Renal pelvis (tissue), 12 donors: ENCODE measurements around the gene NXT1. TPM values are rescaled to one million over a fixed set of nuclear protein-coding genes. Genes with fewer than 3 reads are reported as not detected.
"Not testable (repeated sequence)": the region's sequence is repeated elsewhere in the genome, so short reads cannot be mapped to it uniquely, and the experiment has no call there.

Source experiments
- DNase-seq: peaks from one replicate; pipeline ENCODE4 v3.0.0-alpha.2; 2013
- long read RNA-seq, 16 experiments: transcript quantifications; one replicate each; lab custom pipeline, GENCODE V29; 2026
- polyA plus RNA-seq, 3 donors: library from polyadenylated mRNA; unstranded; fragments of 120-200 nt; gene quantifications; one replicate each; pipeline ENCODE4 v1.2.1, GENCODE V29; 2013; ENCODE audit not compliant: insufficient read length in 3 of 3

NXT1 gene
- polyA plus RNA-seq, result 10 to 100 TPM; 17.3 to 22.4 (median 22.0) TPM
- long read RNA-seq, donor 1, transcript NXT1-201 (2 exons, 1,123 nt), result major isoform, 30 of 30 reads
- long read RNA-seq, donor 1, partial matches to known transcripts, result 0 of 30 reads
- long read RNA-seq, donor 1, other reads (novel, unspliced or antisense), result 0 of 30 reads
- long read RNA-seq, donor 2, transcript NXT1-201 (2 exons, 1,123 nt), result major isoform, 36 of 36 reads
- long read RNA-seq, donor 2, partial matches to known transcripts, result 0 of 36 reads
- long read RNA-seq, donor 2, other reads (novel, unspliced or antisense), result 0 of 36 reads
- long read RNA-seq, donor 3, transcript NXT1-201 (2 exons, 1,123 nt), result major isoform, 33 of 41 reads
- long read RNA-seq, donor 3, partial matches to known transcripts, result 8 of 41 reads
- long read RNA-seq, donor 3, other reads (novel, unspliced or antisense), result 0 of 41 reads
- long read RNA-seq, donor 4, transcript NXT1-201 (2 exons, 1,123 nt), result major isoform, 31 of 31 reads
- long read RNA-seq, donor 4, partial matches to known transcripts, result 0 of 31 reads
- long read RNA-seq, donor 4, other reads (novel, unspliced or antisense), result 0 of 31 reads
- long read RNA-seq, donor 5, transcript NXT1-201 (2 exons, 1,123 nt), result major isoform, 18 of 18 reads
- long read RNA-seq, donor 5, partial matches to known transcripts, result 0 of 18 reads
- long read RNA-seq, donor 5, other reads (novel, unspliced or antisense), result 0 of 18 reads
- long read RNA-seq, donor 6, transcript NXT1-201 (2 exons, 1,123 nt), result major isoform, 22 of 32 reads
- long read RNA-seq, donor 6, partial matches to known transcripts, result 10 of 32 reads
- long read RNA-seq, donor 6, other reads (novel, unspliced or antisense), result 0 of 32 reads
- long read RNA-seq, donor 7, transcript NXT1-201 (2 exons, 1,123 nt), result major isoform, 32 of 58 reads
- long read RNA-seq, donor 7, partial matches to known transcripts, result 26 of 58 reads
- long read RNA-seq, donor 7, other reads (novel, unspliced or antisense), result 0 of 58 reads
- long read RNA-seq, donor 8, transcript NXT1-201 (2 exons, 1,123 nt), result major isoform, 18 of 18 reads
- long read RNA-seq, donor 8, partial matches to known transcripts, result 0 of 18 reads
- long read RNA-seq, donor 8, other reads (novel, unspliced or antisense), result 0 of 18 reads
- long read RNA-seq, donor 9, transcript NXT1-201 (2 exons, 1,123 nt), result major isoform, 32 of 40 reads
- long read RNA-seq, donor 9, partial matches to known transcripts, result 8 of 40 reads
- long read RNA-seq, donor 9, other reads (novel, unspliced or antisense), result 0 of 40 reads
- long read RNA-seq, donor 10, transcript NXT1-201 (2 exons, 1,123 nt), result major isoform, 21 of 21 reads
- long read RNA-seq, donor 10, partial matches to known transcripts, result 0 of 21 reads
- long read RNA-seq, donor 10, other reads (novel, unspliced or antisense), result 0 of 21 reads
- long read RNA-seq, donor 11, transcript NXT1-201 (2 exons, 1,123 nt), result major isoform, 21 of 21 reads
- long read RNA-seq, donor 11, partial matches to known transcripts, result 0 of 21 reads
- long read RNA-seq, donor 11, other reads (novel, unspliced or antisense), result 0 of 21 reads
- long read RNA-seq, donor 12, transcript NXT1-201 (2 exons, 1,123 nt), result major isoform, 42 of 42 reads
- long read RNA-seq, donor 12, partial matches to known transcripts, result 0 of 42 reads
- long read RNA-seq, donor 12, other reads (novel, unspliced or antisense), result 0 of 42 reads
- long read RNA-seq, donor 13, transcript NXT1-201 (2 exons, 1,123 nt), result major isoform, 18 of 32 reads
- long read RNA-seq, donor 13, partial matches to known transcripts, result 14 of 32 reads
- long read RNA-seq, donor 13, other reads (novel, unspliced or antisense), result 0 of 32 reads
- long read RNA-seq, donor 14, transcript NXT1-201 (2 exons, 1,123 nt), result major isoform, 43 of 43 reads
- long read RNA-seq, donor 14, partial matches to known transcripts, result 0 of 43 reads
- long read RNA-seq, donor 14, other reads (novel, unspliced or antisense), result 0 of 43 reads
- long read RNA-seq, donor 15, transcript NXT1-201 (2 exons, 1,123 nt), result major isoform, 31 of 44 reads
- long read RNA-seq, donor 15, partial matches to known transcripts, result 13 of 44 reads
- long read RNA-seq, donor 15, other reads (novel, unspliced or antisense), result 0 of 44 reads
- long read RNA-seq, donor 16, transcript NXT1-201 (2 exons, 1,123 nt), result major isoform, 36 of 53 reads
- long read RNA-seq, donor 16, partial matches to known transcripts, result 17 of 53 reads
- long read RNA-seq, donor 16, other reads (novel, unspliced or antisense), result 0 of 53 reads

GRCh38 chr20:23350196-23350903 is at the start of gene NXT1:
Gene NXT1 (plus strand): TSS chr20:23350791. CDS start chr20:23354042, 3,251 bp downstream.
- DNase-seq, result peak; percentile 97

- DNase-seq, result no peak
Observed at GRCh38 chr20:23301436-23302050, 49.0 kb upstream of the NXT1 start.

- DNase-seq, result no peak
Observed at GRCh38 chr20:23302386-23302785, 48.2 kb upstream of the NXT1 start.

GRCh38 chr20:23302801-23303200 is 47.8 kb upstream of the NXT1 start:
- no peak for DNase-seq

- no peak for DNase-seq
Observed at GRCh38 chr20:23303325-23304102, 47.1 kb upstream of the NXT1 start.

GRCh38 chr20:23304616-23305015 is 46.0 kb upstream of the NXT1 start:
- no peak for DNase-seq

GRCh38 chr20:23305098-23305497 is 45.5 kb upstream of the NXT1 start:
- no peak for DNase-seq

GRCh38 chr20:23307393-23307792 is 43.2 kb upstream of the NXT1 start:
- not testable (repeated sequence) for DNase-seq

- DNase-seq, result no peak
Observed at GRCh38 chr20:23308024-23308423, 42.6 kb upstream of the NXT1 start.

- DNase-seq, result no peak
Observed at GRCh38 chr20:23308908-23309307, 41.7 kb upstream of the NXT1 start.

GRCh38 chr20:23309781-23310180 is 40.8 kb upstream of the NXT1 start:
- no peak for DNase-seq

- DNase-seq, result no peak
Observed at GRCh38 chr20:23311947-23312506, 38.6 kb upstream of the NXT1 start.

GRCh38 chr20:23313271-23313670 is 37.3 kb upstream of the NXT1 start:
- no peak for DNase-seq

- no peak for DNase-seq
Observed at GRCh38 chr20:23314699-23315098, 35.9 kb upstream of the NXT1 start.

- DNase-seq, result no peak
Observed at GRCh38 chr20:23315099-23315498, 35.5 kb upstream of the NXT1 start.

GRCh38 chr20:23316626-23317025 is 34.0 kb upstream of the NXT1 start:
- no peak for DNase-seq

GRCh38 chr20:23317081-23317480 is 33.5 kb upstream of the NXT1 start:
- no peak for DNase-seq
